Measurements from ENCODE around the gene GRB7. TPM values are rescaled to one million over a fixed set of nuclear protein-coding genes. Genes with fewer than 3 reads are reported as not detected.

The GRB7 gene
- total RNA-seq: 35.7 TPM

GRCh38 chr17:39737760-39738567, at the start of gene GRB7:
Gene GRB7 (plus strand): TSS chr17:39737938. CDS start chr17:39742302, 4,364 bp downstream.

GRCh38 chr17:39699818-39700147, 38.0 kb upstream of the GRB7 start, which contains the start of gene ERBB2:
Gene ERBB2 (plus strand): TSS chr17:39700064. CDS start chr17:39700239, 175 bp downstream.

GRCh38 chr17:39730095-39730921, 7.4 kb upstream of the GRB7 start, which contains the start of gene MIEN1:
Gene MIEN1 (minus strand): TSS chr17:39730532. CDS start chr17:39730495, 37 bp downstream.

Small RNA genes within 50 kb of the gene (small RNA-seq; reads per million reads assigned to genes)
- gene MIR4728 (ENCODE audit: low replicate concordance): 0.14 reads per million

Other genes with a start within 250 kb of the GRB7 start
- gene NEUROD2, start 130.0 kb upstream of the GRB7 start, total RNA-seq: not detected
- 6.1 TPM for gene PPP1R1B, start 111.0 kb upstream of the GRB7 start, total RNA-seq
- 53.9 TPM for gene STARD3, start 100.8 kb upstream of the GRB7 start, total RNA-seq
- 70.2 TPM for gene TCAP, start 72.6 kb upstream of the GRB7 start, total RNA-seq
- gene PNMT, start 69.5 kb upstream of the GRB7 start, total RNA-seq: 3.7 TPM
- gene PGAP3, start 49.9 kb upstream of the GRB7 start, total RNA-seq: 27.8 TPM
- 237 TPM for gene ERBB2, start 37.9 kb upstream of the GRB7 start, total RNA-seq
- gene MIEN1, start 7.4 kb upstream of the GRB7 start, total RNA-seq: 12.8 TPM
- 0.76 TPM for gene IKZF3, start 126.4 kb downstream of the GRB7 start, total RNA-seq
- not detected for gene ZPBP2, start 130.3 kb downstream of the GRB7 start, total RNA-seq
- gene GSDMB, start 180.7 kb downstream of the GRB7 start, total RNA-seq: 12.4 TPM
- 70.4 TPM for gene ORMDL3, start 189.7 kb downstream of the GRB7 start, total RNA-seq
- not detected for gene LRRC3C, start 189.8 kb downstream of the GRB7 start, total RNA-seq
- gene GSDMA, start 225.1 kb downstream of the GRB7 start, total RNA-seq: not detected
- 79.1 TPM for gene PSMD3, start 242.9 kb downstream of the GRB7 start, total RNA-seq